GM19455 (cell line): ENCODE data around the gene TCF7L2.

Experiments used
- ATAC-seq: cut with Tn5 transposase; IDR thresholded peaks from one replicate; pipeline ENCODE4 v1.9.1; 2021; ENCODE audit not compliant: unreplicated experiment

Gene TCF7L2

GRCh38 chr10:113042868-113043267 lies 92.8 kb downstream of the TCF7L2 start:
- no peak for ATAC-seq

- no peak for ATAC-seq
These were observed 94.1 kb downstream of the TCF7L2 start for GRCh38 chr10:113044016-113044755.

- no peak for ATAC-seq
These were observed 95.4 kb downstream of the TCF7L2 start for GRCh38 chr10:113045147-113046055.

GRCh38 chr10:113047151-113047550 lies 97.1 kb downstream of the TCF7L2 start:
- ATAC-seq: no peak

- no peak for ATAC-seq
These were observed 97.5 kb downstream of the TCF7L2 start for GRCh38 chr10:113047605-113047962.

- no peak for ATAC-seq
These were observed 98.1 kb downstream of the TCF7L2 start for GRCh38 chr10:113047963-113048781.

GRCh38 chr10:113049881-113050280 lies 99.8 kb downstream of the TCF7L2 start:
- ATAC-seq: no peak

GRCh38 chr10:113052076-113052830 lies 102.2 kb downstream of the TCF7L2 start:
- no peak for ATAC-seq

- no peak for ATAC-seq
These were observed 103.0 kb downstream of the TCF7L2 start for GRCh38 chr10:113053091-113053490.

GRCh38 chr10:113053881-113054280 lies 103.8 kb downstream of the TCF7L2 start:
- no peak for ATAC-seq

- ATAC-seq: no peak
These were observed 105.4 kb downstream of the TCF7L2 start for GRCh38 chr10:113055458-113055857.

GRCh38 chr10:113056030-113056429 lies 106.0 kb downstream of the TCF7L2 start:
- ATAC-seq: no peak

GRCh38 chr10:113056441-113057021 lies 106.5 kb downstream of the TCF7L2 start:
- no peak for ATAC-seq

GRCh38 chr10:113057948-113058522 lies 108.0 kb downstream of the TCF7L2 start:
- no peak for ATAC-seq

- ATAC-seq: no peak
These were observed 108.7 kb downstream of the TCF7L2 start for GRCh38 chr10:113058523-113059370.

- ATAC-seq: no peak
These were observed 109.3 kb downstream of the TCF7L2 start for GRCh38 chr10:113059371-113059780.

- ATAC-seq: no peak
These were observed 110.4 kb downstream of the TCF7L2 start for GRCh38 chr10:113060201-113061053.

- no peak for ATAC-seq
These were observed 111.0 kb downstream of the TCF7L2 start for GRCh38 chr10:113061054-113061430.
